Measurements from ENCODE around the gene DHODH.
"Not testable (repeated sequence)": the region's sequence is repeated elsewhere in the genome, so short reads cannot be mapped to it uniquely, and the experiment has no call there.

Gene DHODH

GRCh38 chr16:72057313-72057712 is 48.8 kb downstream of the DHODH start:
- not testable (repeated sequence) for DNase-seq

GRCh38 chr16:72059060-72059459 is 50.5 kb downstream of the DHODH start:
- not testable (repeated sequence) for DNase-seq

- no peak for DNase-seq
These were observed 51.9 kb downstream of the DHODH start for GRCh38 chr16:72060405-72060804.

GRCh38 chr16:72061564-72061963 is 53.0 kb downstream of the DHODH start:
- no peak for DNase-seq

- DNase-seq: no peak
These were observed 55.9 kb downstream of the DHODH start for GRCh38 chr16:72064361-72064894.

- DNase-seq: no peak
These were observed 58.2 kb downstream of the DHODH start for GRCh38 chr16:72066747-72067146.

- no peak for DNase-seq
These were observed 60.4 kb downstream of the DHODH start for GRCh38 chr16:72068930-72069329.

- no peak for DNase-seq
These were observed 64.2 kb downstream of the DHODH start for GRCh38 chr16:72072514-72073342.

GRCh38 chr16:72073560-72074230 is 65.2 kb downstream of the DHODH start:
- no peak for DNase-seq

GRCh38 chr16:72075067-72075466 is 66.5 kb downstream of the DHODH start:
- not testable (repeated sequence) for DNase-seq

All from stimulated activated CD4-positive, alpha-beta T cell treated with anti-CD3 and anti-CD28 coated beads, Interleukin-2, amount 100 ng/mL, for 24 hours (primary cell).